Heart left ventricle (tissue), 16 donors: ENCODE data around the gene ENDOU. TPM values are rescaled to one million over a fixed set of nuclear protein-coding genes. Genes with fewer than 3 reads are reported as not detected.

Experiments
- ATAC-seq, 4 donors: fragments of 200-7000 bp; cut with Tn5 transposase; one replicate each; pipeline ENCODE4 v1.9.1; 2020 to 2022; ENCODE audit warnings: moderate library complexity in 4 of 4, mild to moderate bottlenecking in 3 of 4, moderate number of reproducible peaks in 1 of 4
- DNase-seq, 5 donors: peaks; one replicate each; pipeline ENCODE4 v3.0.0-alpha.2; 2020
- H3K27ac ChIP-seq, 12 donors: fragments of 200-600 bp; sonication (generic) in 4 of 12; one replicate each; pipeline versions ENCODE4 v1.5.0 to v1.8.0; 2016 to 2022; ENCODE audit warnings: mild to moderate bottlenecking in 2 of 12
- H3K27me3 ChIP-seq, 9 donors: fragments of 200-600 bp; sonication (generic) in 2 of 9; one replicate each; pipeline versions ENCODE4 v1.5.1 to v1.8.0; 2016 to 2022; ENCODE audit warnings: mild to moderate bottlenecking in 3 of 9
- H3K36me3 ChIP-seq, 9 donors: fragments of 200-600 bp; sonication (generic) in 2 of 9; one replicate each; pipeline versions ENCODE4 v1.5.0 to v1.8.0; 2018 to 2022; ENCODE audit warnings: mild to moderate bottlenecking in 2 of 9
- H3K4me1 ChIP-seq, 12 donors: fragments of 200-600 bp; sonication (generic) in 4 of 12; one replicate each; pipeline versions ENCODE4 v1.5.0 to v1.8.0; 2016 to 2022; ENCODE audit warnings: mild to moderate bottlenecking in 3 of 12
- H3K4me3 ChIP-seq, 12 donors: fragments of 200-600 bp; sonication (generic) in 4 of 12; one replicate each; pipeline versions ENCODE4 v1.5.0 to v1.8.0; 2017 to 2022; ENCODE audit warnings: mild to moderate bottlenecking in 9 of 12, moderate library complexity in 4 of 12
- H3K9me3 ChIP-seq, 12 donors: fragments of 200-600 bp; sonication (generic) in 4 of 12; one replicate each; pipeline versions ENCODE4 v1.5.0 to v1.8.0; 2016 to 2022; ENCODE audit warnings: mild to moderate bottlenecking in 1 of 12
- POLR2A ChIP-seq, 2 donors: fragments of 450-650 bp; IDR thresholded peaks; one replicate each; pipeline ENCODE4 v1.6.1; 2017; ENCODE audit warnings: antibody characterized with exemption in 2 of 2, mild to moderate bottlenecking in 2 of 2, moderate library complexity in 2 of 2
- WGBS, 4 donors: extraction: QIAGEN DNeasy Blood & Tissue Kit in 2 of 4; methylation state at CpG; one replicate each; pipeline versions ENCODE4 v1.1.5 to v1.1.7; 2013 to 2018; 5-methylcytosine and 5-hydroxymethylcytosine counted together
- intact Hi-C, 10 donors: fragments of 100-400 bp; cut with DNase I; formaldehyde crosslinking; loops; one replicate each; pipeline versions ENCODE4 v1.11.1 to v1.14.2; 2022
- polyA plus RNA-seq, 2 donors: library from polyadenylated mRNA; stranded (reverse); fragments of 200-250 nt; gene quantifications; one replicate each; pipeline ENCODE4 v1.2.3, GENCODE V29; 2013
- total RNA-seq, 9 donors: library from RNA; depleted of rRNA in 2 of 9; stranded (reverse); fragments of >200 nt in 2 of 9; fragmentation: NEBNext Ultra II Directional in 3 of 9; extraction: Animal tissue kit (Norgen Biotek cat#: 25700) in 3 of 9; gene quantifications; one replicate each; pipeline versions ENCODE4 v1.1.0 to v1.2.4, GENCODE V29; 2016 to 2023
- TF ChIP-seq, protein P1 (sequence below), 12 donors: fragments of 200-600 bp; sonication (generic) in 4 of 12; IDR thresholded peaks; one replicate each; pipeline versions ENCODE4 v1.5.0 to v1.8.0; 2018 to 2022; ENCODE audit warnings: antibody characterized with exemption in 12 of 12, mild to moderate bottlenecking in 5 of 12
- donor health status: ischemic (EF 13 %, LVEDD 7.1; RV severe dilation, severe dysfunction).
- donor health status: healthy with polysubstance abuse.
- donor health status: DM: no; HTN: yes; CAD: no.
- donor health status: DM: no; HTN: no; CAD: no.
- donor health status: ischemic (EF 25% LVEDD 6.9; RV normal size, moderate dysfunction).
- donor health status: ischemic (EF 25% LVEDD 5.7; RV mildly dilated, moderate dysfunction).
- donor health status: healthy.
- donor health status: DM: yes; HTN: yes; CAD: no.
- donor health status: ischemic (EF 35%, LVEDD 5.7; RV mildly dilated, moderate dysfunction).
- donor health status: nonischemic (EF 11% LVEDD 7.7; RV severe dilation, severe dysfunction).
- donor health status: DM: yes; HTN: yes; CAD: no.
- donor health status: PGD.
- donor health status: ischemic (EF 29% LVEDD 5.4; RV normal size, mild dysfunction).
- donor health status: nonischemic (EF 23%, LVEDD 6.1; RV moderate dilation, normal function).

Gene ENDOU
- total and polyA plus RNA-seq, 11 donors, result 0.08 to 2.5 (median 0.27) TPM; not detected in 4

DNA sequence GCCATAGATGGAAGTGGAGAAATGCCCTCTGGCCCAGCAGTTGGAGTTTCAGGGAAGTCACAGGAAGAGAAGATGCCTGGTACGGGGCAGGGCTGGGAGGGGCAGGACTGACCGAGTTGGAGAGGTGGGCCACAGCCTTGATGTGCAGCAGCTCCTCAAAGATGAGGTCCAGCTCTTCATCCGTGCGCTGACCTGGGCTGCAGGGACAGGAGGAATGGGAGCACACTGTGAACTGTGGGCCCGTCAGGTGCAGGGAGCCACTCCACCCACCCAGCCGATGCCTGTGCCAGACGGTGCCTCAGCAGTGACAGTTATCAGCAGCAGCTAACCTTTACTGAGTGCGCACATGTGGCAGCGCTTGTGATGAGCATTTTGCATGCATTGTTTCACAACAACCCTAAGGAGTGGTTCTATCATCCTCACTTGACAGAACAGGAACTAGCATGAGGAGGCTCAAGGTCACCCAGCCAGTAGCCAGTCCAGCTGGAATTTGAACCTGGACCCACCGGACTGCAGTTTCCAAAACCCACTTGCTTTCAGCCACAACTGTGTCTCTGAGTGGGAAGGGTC, 25.0 kb upstream of the ENDOU start:
- no peak overlapping the region for H3K27ac ChIP-seq
- DNase-seq, result peak in 1 of 5 donors; percentile 49
- H3K36me3 ChIP-seq, result peaks cover 0 to 58% (median 12%) of the 10 kb centered on the region in 9 donors
- H3K27me3 ChIP-seq, result no peaks in the 10 kb centered on the region
- H3K9me3 ChIP-seq, result no peaks in the 10 kb centered on the region
- ATAC-seq, result no peak
- WGBS, 4 donors, result 91 to 96% (median 92%) methylated on average over 7 to 10 of the region's 10 CpGs
- no peak overlapping the region for H3K4me3 ChIP-seq
- peaks cover 18 to 58% (median 41%) of the 10 kb centered on the region in 12 donors for H3K4me1 ChIP-seq
- TF ChIP-seq, protein P1, sequence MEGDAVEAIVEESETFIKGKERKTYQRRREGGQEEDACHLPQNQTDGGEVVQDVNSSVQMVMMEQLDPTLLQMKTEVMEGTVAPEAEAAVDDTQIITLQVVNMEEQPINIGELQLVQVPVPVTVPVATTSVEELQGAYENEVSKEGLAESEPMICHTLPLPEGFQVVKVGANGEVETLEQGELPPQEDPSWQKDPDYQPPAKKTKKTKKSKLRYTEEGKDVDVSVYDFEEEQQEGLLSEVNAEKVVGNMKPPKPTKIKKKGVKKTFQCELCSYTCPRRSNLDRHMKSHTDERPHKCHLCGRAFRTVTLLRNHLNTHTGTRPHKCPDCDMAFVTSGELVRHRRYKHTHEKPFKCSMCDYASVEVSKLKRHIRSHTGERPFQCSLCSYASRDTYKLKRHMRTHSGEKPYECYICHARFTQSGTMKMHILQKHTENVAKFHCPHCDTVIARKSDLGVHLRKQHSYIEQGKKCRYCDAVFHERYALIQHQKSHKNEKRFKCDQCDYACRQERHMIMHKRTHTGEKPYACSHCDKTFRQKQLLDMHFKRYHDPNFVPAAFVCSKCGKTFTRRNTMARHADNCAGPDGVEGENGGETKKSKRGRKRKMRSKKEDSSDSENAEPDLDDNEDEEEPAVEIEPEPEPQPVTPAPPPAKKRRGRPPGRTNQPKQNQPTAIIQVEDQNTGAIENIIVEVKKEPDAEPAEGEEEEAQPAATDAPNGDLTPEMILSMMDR (IDR thresholded peaks at IDR 0.05), result no peak
- no peak for TF ChIP-seq POLR2A (IDR thresholded peaks at IDR 0.05)
- intact Hi-C loops, result no loop called here

DNA sequence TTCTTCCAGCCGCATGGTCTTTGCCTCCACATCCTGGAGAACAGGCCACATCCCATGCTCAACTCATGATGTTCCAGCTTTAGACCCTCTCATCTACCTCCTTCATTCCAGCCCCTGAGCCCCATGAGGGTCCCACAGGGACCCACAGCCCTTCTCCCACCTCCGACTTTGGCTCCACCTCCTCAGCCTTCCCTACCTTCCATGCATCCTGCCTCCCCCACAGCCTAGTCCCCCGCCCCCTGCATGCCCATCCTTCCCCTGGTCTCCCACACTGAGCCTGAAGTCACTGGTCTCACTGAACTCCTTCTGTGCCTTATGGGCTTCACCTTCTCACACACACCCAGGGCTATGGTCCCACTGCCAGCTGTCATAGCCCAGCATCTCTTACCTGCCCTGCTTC, 23.6 kb upstream of the ENDOU start:
- no peak overlapping the region for H3K27ac ChIP-seq
- peaks cover 12 to 49% (median 28%) of the 10 kb centered on the region in 12 donors for H3K4me1 ChIP-seq
- no peaks in the 10 kb centered on the region for H3K27me3 ChIP-seq
- H3K9me3 ChIP-seq, result no peaks in the 10 kb centered on the region
- intact Hi-C loops, result loop anchor here in 1 of 10 donors (2.0 kb wide), 1 partner anchor 72 kb away; no protein-coding TSS in a partner anchor
- WGBS, 4 donors, result 91 to 99% (median 96%) methylated on average over 3 of the region's 3 CpGs
- no peak for TF ChIP-seq POLR2A (IDR thresholded peaks at IDR 0.05)
- TF ChIP-seq, protein P1 (IDR thresholded peaks at IDR 0.05), result no peak
- DNase-seq (peak in 1 of 5 donors; percentile 16), ATAC-seq (no peak)
- peaks cover 0 to 55% (median 12%) of the 10 kb centered on the region in 9 donors for H3K36me3 ChIP-seq
- no peak overlapping the region for H3K4me3 ChIP-seq

DNA sequence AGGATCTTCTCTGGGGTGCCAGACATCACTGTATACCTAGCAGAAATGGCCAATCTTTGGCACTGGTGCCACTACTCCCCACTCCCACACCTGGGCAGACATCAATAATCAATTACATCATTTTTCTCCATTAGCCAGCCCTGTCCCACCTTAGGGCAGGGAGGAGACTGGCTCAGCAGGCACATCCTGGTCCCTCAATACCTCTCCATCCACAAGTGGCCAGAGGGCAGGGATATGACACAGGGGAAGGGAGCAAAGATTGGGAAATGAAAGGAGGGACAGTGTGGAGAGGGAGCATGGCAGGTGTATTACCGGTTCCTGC, 23.2 kb upstream of the ENDOU start:
- TF ChIP-seq POLR2A (IDR thresholded peaks at IDR 0.05), result no peak
- Histone ChIP-seq H3K4me3 (no peak overlapping the region), H3K36me3 (peaks cover 0 to 55% (median 12%) of the 10 kb centered on the region in 9 donors), H3K4me1 (peaks cover 7 to 46% (median 24%) of the 10 kb centered on the region in 12 donors), H3K9me3 (no peaks in the 10 kb centered on the region), H3K27me3 (no peaks in the 10 kb centered on the region), H3K27ac (no peak overlapping the region)
- ATAC-seq, result no peak
- intact Hi-C loops, result loop anchor here in 1 of 10 donors (2.0 kb wide), 1 partner anchor 72 kb away; no protein-coding TSS in a partner anchor
- WGBS, 4 donors, result 94 to 100% (median 98%) methylated on average over 1 of the region's 1 CpG
- no peak for DNase-seq

DNA sequence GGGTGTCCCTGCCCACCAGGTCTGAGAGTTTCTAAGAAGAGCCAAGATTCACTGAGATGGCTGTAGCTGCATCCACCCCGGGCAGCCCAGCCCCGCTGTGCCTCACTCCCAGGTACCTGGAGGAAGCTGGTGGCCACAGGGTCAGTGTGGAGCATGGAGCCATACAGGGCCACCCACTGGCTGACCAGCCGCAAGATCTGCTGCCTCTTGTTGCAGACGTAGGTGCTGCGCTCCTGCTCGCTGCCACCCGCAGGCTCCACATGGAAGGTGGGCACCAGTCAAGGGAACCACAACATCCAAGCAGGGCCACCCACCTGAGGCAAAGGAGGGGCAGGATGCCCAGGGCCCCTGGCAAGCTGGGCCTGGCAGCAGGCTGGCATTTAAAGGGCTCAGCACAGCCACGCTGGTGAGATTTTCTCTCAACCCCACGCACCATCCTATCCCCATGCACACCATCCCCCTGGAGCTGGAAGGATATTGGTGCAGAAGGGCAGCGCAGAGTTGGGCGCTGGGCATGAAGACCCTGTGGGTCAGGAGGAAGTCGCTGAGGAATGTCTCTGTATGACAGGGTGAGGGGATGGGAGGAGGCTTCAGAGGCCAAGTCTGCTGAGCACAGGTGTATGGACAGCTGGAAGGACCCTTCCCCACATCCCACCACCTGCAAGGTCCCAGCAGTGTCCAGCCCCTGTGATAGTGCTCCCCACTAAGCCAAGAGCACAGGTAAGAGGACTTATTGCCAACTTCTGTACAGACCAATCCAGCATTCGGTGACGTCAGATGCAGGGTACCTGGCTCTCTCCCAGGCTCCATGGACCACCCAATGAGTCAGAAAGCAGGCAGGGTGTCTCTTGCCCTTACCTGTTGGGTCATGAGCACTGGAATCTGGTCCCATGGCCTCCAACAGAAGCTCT, 22.6 kb upstream of the ENDOU start:
- ATAC-seq, result no peak
- 94 to 100% (median 95%) methylated on average over 8 to 14 of the region's 14 CpGs for WGBS, 4 donors
- Histone ChIP-seq H3K27ac (no peak overlapping the region), H3K27me3 (no peaks in the 10 kb centered on the region), H3K36me3 (peaks cover 0 to 55% (median 12%) of the 10 kb centered on the region in 9 donors), H3K4me1 (peaks cover 3 to 40% (median 18%) of the 10 kb centered on the region in 12 donors), H3K4me3 (no peak overlapping the region), H3K9me3 (no peaks in the 10 kb centered on the region)
- DNase-seq, result peak in 1 of 5 donors; percentile 39
- TF ChIP-seq POLR2A (IDR thresholded peaks at IDR 0.05), result no peak
- TF ChIP-seq, protein P1 (IDR thresholded peaks at IDR 0.05), result no peak
- intact Hi-C loops, result loop anchor here in 1 of 10 donors (2.0 kb wide), 1 partner anchor 73 kb away; no protein-coding TSS in a partner anchor
